Brain microvascular endothelial cell (primary cell): ENCODE measurements around the gene FAM219A.
"Not testable (repeated sequence)": the region's sequence is repeated elsewhere in the genome, so short reads cannot be mapped to it uniquely, and the experiment has no call there.

Experiments used
- DNase-seq: peaks from one replicate; pipeline ENCODE4 v3.0.0-alpha.2; 2020
- H3K27ac ChIP-seq: fragments of 250-450 bp; sonication (Bioruptor Pico); 2 replicates; pipeline ENCODE4 v1.5.1; 2020; ENCODE audit warnings: mild to moderate bottlenecking, moderate library complexity
- H3K27me3 ChIP-seq: fragments of 250-450 bp; sonication (Bioruptor Pico); replicated peaks from 2 replicates; pipeline ENCODE4 v1.5.1; 2020; ENCODE audit warnings: mild to moderate bottlenecking
- H3K36me3 ChIP-seq: fragments of 250-450 bp; sonication (Bioruptor Pico); replicated peaks from 2 replicates; pipeline ENCODE4 v1.5.1; 2020; ENCODE audit warnings: mild to moderate bottlenecking
- H3K4me3 ChIP-seq: 2 replicates; pipeline ENCODE4 v1.5.1; 2011; ENCODE audit warnings: low read depth, mild to moderate bottlenecking, control low read depth, low read length, moderate library complexity
- in situ Hi-C: cut with HindIII; loops from 2 replicates; pipeline ENCODE4 v1.10.0; 2017; ENCODE audit warnings: low sequenced_read_pairs, low pct_ligation_motif_present
- TF ChIP-seq, protein P1 (sequence below): IDR thresholded peaks from 2 replicates; pipeline ENCODE4 v1.5.1; 2011; ENCODE audit warnings: low read depth, mild to moderate bottlenecking, moderate library complexity, low read length, control low read depth, inconsistent platforms; ENCODE audit errors: missing control alignments

Gene FAM219A

DNA sequence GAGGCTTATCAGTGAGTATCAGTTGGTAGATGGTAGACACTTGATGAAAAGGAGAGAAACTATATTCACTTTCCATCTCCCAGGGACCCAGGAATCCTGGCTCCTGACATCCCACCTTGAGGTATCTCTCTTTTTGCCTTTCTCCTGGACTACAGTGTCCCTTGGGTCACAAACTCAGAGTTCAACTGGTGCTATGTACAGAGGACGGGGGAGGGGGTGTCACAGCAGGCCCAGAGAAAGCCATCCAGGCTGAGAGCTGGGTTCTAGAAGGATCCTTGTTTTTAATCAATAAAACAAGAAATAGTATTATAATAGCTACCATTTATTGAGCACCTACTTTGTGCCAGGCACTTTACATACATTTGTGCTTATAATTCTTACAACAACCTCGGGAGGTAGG is 92.0 kb downstream of the FAM219A start:
- Histone ChIP-seq H3K4me3 (no peak overlapping the region), H3K27me3 (peaks cover under 1% of the 10 kb centered on the region), H3K27ac (no peak overlapping the region), H3K36me3 (no peaks in the 10 kb centered on the region)
- in situ Hi-C loops, result no loop called here
- TF ChIP-seq, protein P1, sequence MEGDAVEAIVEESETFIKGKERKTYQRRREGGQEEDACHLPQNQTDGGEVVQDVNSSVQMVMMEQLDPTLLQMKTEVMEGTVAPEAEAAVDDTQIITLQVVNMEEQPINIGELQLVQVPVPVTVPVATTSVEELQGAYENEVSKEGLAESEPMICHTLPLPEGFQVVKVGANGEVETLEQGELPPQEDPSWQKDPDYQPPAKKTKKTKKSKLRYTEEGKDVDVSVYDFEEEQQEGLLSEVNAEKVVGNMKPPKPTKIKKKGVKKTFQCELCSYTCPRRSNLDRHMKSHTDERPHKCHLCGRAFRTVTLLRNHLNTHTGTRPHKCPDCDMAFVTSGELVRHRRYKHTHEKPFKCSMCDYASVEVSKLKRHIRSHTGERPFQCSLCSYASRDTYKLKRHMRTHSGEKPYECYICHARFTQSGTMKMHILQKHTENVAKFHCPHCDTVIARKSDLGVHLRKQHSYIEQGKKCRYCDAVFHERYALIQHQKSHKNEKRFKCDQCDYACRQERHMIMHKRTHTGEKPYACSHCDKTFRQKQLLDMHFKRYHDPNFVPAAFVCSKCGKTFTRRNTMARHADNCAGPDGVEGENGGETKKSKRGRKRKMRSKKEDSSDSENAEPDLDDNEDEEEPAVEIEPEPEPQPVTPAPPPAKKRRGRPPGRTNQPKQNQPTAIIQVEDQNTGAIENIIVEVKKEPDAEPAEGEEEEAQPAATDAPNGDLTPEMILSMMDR, result no peak
- DNase-seq, result no peak

DNA sequence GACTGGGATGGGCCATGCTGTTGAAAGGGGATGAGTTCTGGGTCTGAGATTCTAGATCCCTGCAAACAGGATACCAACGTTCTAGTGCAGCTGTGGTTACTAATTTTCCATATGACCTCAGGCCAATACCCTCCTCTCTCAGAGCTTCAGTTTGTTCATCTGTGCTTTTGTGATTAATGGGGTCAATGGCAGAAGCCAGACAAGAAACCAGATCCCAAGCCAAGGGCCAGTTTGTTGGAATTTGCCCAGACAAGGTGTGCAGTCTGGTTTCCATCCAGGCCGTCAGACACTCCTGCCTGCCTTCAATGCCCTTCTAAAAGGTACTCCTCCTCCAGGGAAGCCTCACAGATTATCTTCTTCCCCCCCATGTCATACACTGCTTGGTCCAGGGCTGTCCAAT is 93.1 kb downstream of the FAM219A start:
- no peak for DNase-seq
- H3K36me3 ChIP-seq, result no peaks in the 10 kb centered on the region
- H3K27ac ChIP-seq, result no peak overlapping the region
- in situ Hi-C loops, result no loop called here
- TF ChIP-seq, protein P1, result no peak
- no peaks in the 10 kb centered on the region for H3K27me3 ChIP-seq
- H3K4me3 ChIP-seq, result no peak overlapping the region

DNA sequence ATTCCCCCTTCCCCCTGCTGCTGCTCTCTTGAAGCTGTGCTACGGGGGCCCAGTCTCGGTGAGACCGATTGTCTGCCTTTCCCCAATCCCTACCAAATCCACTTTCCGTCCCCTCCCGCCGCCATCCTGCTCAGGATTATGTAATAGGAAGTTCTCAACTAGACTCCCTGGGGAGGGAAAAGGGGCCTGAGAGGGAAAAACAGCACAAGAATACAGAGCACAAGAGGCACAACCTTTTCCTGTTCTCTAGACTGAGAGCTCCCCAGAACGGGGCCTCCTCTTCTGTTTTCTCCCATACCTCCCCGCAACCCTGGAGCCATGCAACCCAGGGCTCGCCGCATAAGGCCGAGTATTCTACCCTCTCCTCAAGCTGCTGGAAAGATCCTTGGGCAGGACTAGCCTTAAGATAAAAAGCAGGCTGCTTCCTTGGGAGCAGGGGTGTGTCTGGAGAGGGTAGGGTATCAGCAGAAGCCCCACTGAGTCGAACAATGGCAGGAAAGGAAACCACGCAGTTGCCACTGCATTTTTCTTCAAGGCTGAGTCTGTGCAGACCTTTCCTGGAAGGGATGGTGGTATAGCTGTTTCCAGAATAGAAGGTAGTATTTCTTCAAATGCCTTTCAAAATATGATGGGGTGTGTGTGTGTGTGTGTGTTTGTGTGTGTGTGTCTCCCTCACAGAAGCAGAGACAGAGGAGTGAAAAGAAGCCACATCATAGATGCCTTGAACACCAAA is 94.6 kb downstream of the FAM219A start:
- TF ChIP-seq, protein P1, result no peak
- Histone ChIP-seq H3K36me3 (no peaks in the 10 kb centered on the region), H3K4me3 (no peak overlapping the region), H3K27ac (no peak overlapping the region), H3K27me3 (no peaks in the 10 kb centered on the region)
- no peak for DNase-seq
- in situ Hi-C loops, result no loop called here

DNA sequence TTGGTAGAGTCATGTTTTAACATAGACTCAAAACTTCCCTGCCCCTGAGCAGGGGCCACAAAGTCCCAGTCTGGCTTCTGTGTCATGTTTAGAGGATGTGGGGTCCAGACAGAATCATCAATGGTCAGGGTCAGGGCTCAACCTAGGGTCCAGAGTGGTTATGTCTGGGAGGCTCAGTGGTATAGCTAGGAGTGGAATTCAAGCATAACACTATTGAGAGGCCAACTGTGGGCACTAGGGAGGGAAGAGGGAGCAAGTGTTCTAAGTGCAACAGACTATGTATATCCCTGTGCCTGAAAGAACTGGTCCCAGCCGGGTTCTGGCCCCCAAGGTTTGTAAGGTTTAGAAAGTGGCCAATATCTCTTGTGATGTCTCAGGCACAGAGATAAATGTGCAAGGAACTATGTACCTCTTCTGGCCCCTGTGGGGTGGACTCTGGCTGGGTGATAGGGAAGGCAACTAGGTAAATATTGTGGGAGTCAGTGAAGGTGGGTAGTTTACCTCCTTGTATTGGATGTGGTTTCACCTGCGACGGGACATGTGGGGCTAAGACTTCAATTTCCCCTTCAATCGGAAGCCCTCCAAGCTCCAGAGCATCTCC is 95.7 kb downstream of the FAM219A start:
- DNase-seq, result no peak
- H3K4me3 ChIP-seq, result no peak overlapping the region
- TF ChIP-seq, protein P1, result no peak
- H3K27ac ChIP-seq, result no peak overlapping the region
- H3K27me3 ChIP-seq, result no peaks in the 10 kb centered on the region
- H3K36me3 ChIP-seq, result no peaks in the 10 kb centered on the region
- in situ Hi-C loops, result no loop called here

DNA sequence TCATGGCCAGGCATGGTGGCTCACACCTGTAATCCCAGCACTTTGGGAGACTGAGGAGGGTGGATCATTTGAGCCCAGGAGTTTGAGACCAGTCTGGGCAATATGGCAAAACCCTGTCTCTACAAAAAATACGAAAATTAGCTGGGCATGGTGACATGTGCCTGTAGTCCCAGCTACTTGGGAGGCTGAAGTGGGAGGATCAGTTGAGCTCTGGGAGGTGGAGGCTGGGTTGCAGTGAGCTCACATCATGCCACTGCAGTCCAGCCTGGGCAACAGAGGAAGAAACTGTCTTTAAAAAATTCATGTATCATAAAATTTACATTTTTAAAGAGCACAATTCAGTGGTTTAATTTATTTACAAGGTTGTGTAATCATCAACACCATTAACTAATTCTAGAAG is 105.4 kb downstream of the FAM219A start:
- H3K36me3 ChIP-seq, H3K4me3 ChIP-seq, in situ Hi-C loops, H3K27me3 ChIP-seq, H3K27ac ChIP-seq, DNase-seq: not testable (repeated sequence)

DNA sequence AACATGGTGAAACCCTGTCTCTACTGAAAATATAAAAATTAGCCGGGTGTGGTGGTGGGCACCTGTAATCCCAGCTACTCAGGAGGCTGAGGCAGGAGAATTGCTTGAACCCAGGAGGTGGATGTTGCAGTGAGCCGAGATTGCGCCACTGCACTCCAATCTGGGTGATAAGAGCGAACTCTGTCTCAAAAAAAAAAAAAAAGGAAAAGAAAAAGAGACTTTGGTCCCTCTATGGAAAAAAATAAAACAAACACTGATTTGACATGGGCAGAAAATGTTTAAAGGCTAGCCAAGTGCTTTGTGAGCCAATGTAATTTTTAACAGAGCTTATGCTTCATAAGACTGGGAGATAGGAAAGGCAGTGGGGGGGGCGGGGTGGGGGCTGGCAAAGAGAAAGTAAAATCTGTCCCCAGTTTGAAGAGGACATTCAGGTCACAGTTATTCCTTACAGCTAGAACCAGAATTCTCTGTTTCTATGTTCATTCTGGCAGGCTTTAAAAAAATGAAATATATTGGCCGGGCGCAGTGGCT is 106.2 kb downstream of the FAM219A start:
- H3K36me3 ChIP-seq, H3K4me3 ChIP-seq, in situ Hi-C loops: not testable (repeated sequence)

DNA sequence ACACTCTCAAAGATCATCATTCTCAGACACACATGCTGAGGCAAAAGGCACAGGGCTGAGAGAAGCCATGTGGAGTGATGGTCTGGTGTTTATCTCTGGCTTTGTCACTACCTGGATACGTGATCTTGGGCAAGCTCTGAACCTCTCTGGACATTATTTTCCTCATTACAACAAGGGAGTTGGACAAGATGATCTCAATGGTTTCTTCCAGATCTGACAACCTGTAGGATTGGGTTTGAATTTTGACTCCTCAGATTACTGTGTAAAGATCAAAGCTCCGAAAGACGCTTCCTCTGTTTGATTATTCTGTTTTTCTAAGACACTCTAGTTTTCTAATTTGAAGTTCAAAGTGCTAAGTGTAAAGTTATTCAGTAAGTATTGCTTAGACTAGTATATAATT is 109.0 kb downstream of the FAM219A start:
- no peak for DNase-seq
- no peaks in the 10 kb centered on the region for H3K27me3 ChIP-seq
- no peak overlapping the region for H3K27ac ChIP-seq
- TF ChIP-seq, protein P1, result no peak
- no peak overlapping the region for H3K4me3 ChIP-seq
- in situ Hi-C loops, result no loop called here
- H3K36me3 ChIP-seq, result no peaks in the 10 kb centered on the region

More for the DNA sequence above, 106.2 kb downstream of the FAM219A start:
- H3K27me3 ChIP-seq, H3K27ac ChIP-seq, DNase-seq: not testable (repeated sequence)
